Psoas muscle (tissue), 8 donors: Measurements from ENCODE around the gene GRIN2A. TPM values are rescaled to one million over a fixed set of nuclear protein-coding genes. Genes with fewer than 3 reads are reported as not detected.

Experiments used
- ATAC-seq, 4 donors: fragments of 200-7000 bp; cut with Tn5 transposase; one replicate each; pipeline ENCODE4 v1.9.1; 2020; ENCODE audit warnings: moderate library complexity in 3 of 4, mild to moderate bottlenecking in 2 of 4
- DNase-seq, 2 donors: peaks; one replicate each; pipeline ENCODE4 v3.0.0-alpha.2; 2020
- H3K27ac ChIP-seq: fragments of 200-600 bp; one replicate; pipeline ENCODE4 v1.8.0; 2022
- H3K27me3 ChIP-seq, 3 donors: fragments of 200-600 bp in 1 of 3; one replicate each; pipeline versions ENCODE4 v1.6.1 to v1.8.0; 2013 to 2022; ENCODE audit warnings: low read length in 2 of 3, mild to moderate bottlenecking in 2 of 3, moderate library complexity in 1 of 3; ENCODE audit not compliant: insufficient read depth in 3 of 3
- H3K36me3 ChIP-seq, 2 donors: fragments of 200-600 bp in 1 of 2; one replicate each; pipeline versions ENCODE4 v1.6.1 to v1.8.0; 2013 to 2022; ENCODE audit warnings: low read depth in 1 of 2, mild to moderate bottlenecking in 1 of 2, moderate library complexity in 1 of 2; ENCODE audit not compliant: insufficient read depth in 1 of 2
- H3K4me1 ChIP-seq: fragments of 200-600 bp; one replicate; pipeline ENCODE4 v1.8.0; 2022
- H3K4me3 ChIP-seq: fragments of 200-600 bp; one replicate; pipeline ENCODE4 v1.8.0; 2022; ENCODE audit warnings: mild to moderate bottlenecking
- H3K9me3 ChIP-seq: fragments of 200-600 bp; one replicate; pipeline ENCODE4 v1.8.0; 2022
- CTCF ChIP-seq: fragments of 200-600 bp; IDR thresholded peaks from one replicate; pipeline ENCODE4 v1.8.0; 2022; ENCODE audit warnings: antibody characterized with exemption
- WGBS, 3 donors: extraction: QIAGEN DNeasy Blood & Tissue Kit; methylation state at CpG; one replicate each; pipeline versions ENCODE4 v1.1.6 to v1.1.7; 2013; 5-methylcytosine and 5-hydroxymethylcytosine counted together
- intact Hi-C, 2 donors: fragments of 100-400 bp; cut with DNase I; formaldehyde crosslinking; loops; one replicate each; pipeline versions ENCODE4 v1.11.0 to v1.14.2; 2022
- polyA plus RNA-seq, 3 donors: library from polyadenylated mRNA; stranded (reverse); fragments of 200-250 nt; gene quantifications; one replicate each; pipeline ENCODE4 v1.2.3, GENCODE V29; 2013
- total RNA-seq, 4 donors: library from RNA; stranded (reverse); fragmentation: NEBNext Ultra II Directional in 2 of 4; extraction: Animal tissue kit (Norgen Biotek cat#: 25700) in 2 of 4; gene quantifications; one replicate each; pipeline versions ENCODE4 v1.2.1 to v1.2.4, GENCODE V29; 2021 to 2023
- donor health status: healthy with polysubstance abuse.
- donor health status: DM: no; HTN: no; CAD: no; lungs with moderate emphysema.
- donor health status: Bipolar disorder and iron deficiency.
- donor health status: healthy.
- donor health status: DM: yes; HTN: yes; CAD: no.
- donor health status: DM: no; HTN: no; CAD: no.
- donor health status: DM: no; HTN: no; CAD: no.
- donor health status: DM: yes; HTN: yes; CAD: no.

The GRIN2A gene
- total and polyA plus RNA-seq, 7 donors, result 0.01 to 0.62 (median 0.17) TPM; not detected in 2

- intact Hi-C loops, result no loop called here
- Histone ChIP-seq H3K9me3 (no peaks in the 10 kb centered on the region), H3K36me3 (no peaks in the 10 kb centered on the region), H3K27ac (no peak overlapping the region), H3K4me1 (no peaks in the 10 kb centered on the region), H3K4me3 (no peak overlapping the region), H3K27me3 (no peaks in the 10 kb centered on the region)
- DNase-seq (no peak), ATAC-seq (no peak)
- TF ChIP-seq CTCF, result no peak
- WGBS, 3 donors, result 72 to 79% (median 73%) methylated on average over 8 of the region's 8 CpGs
These were observed 28.2 kb downstream of the GRIN2A start for GRCh38 chr16:10153985-10154384.

GRCh38 chr16:10151718-10152117 lies 30.5 kb downstream of the GRIN2A start:
- Histone ChIP-seq H3K27ac (no peak overlapping the region), H3K4me1 (no peaks in the 10 kb centered on the region), H3K9me3 (no peaks in the 10 kb centered on the region), H3K27me3 (no peaks in the 10 kb centered on the region), H3K36me3 (no peaks in the 10 kb centered on the region), H3K4me3 (no peak overlapping the region)
- WGBS, 3 donors, result 71 to 79% (median 72%) methylated on average over 6 of the region's 6 CpGs
- no peak for DNase-seq
- no peak for ATAC-seq
- TF ChIP-seq CTCF, result no peak
- intact Hi-C loops, result no loop called here

- TF ChIP-seq CTCF, result no peak
- WGBS, 3 donors, result 60 to 68% (median 63%) methylated on average over 4 of the region's 4 CpGs
- no peak for DNase-seq
- intact Hi-C loops, result no loop called here
- Histone ChIP-seq H3K4me3 (no peak overlapping the region), H3K27ac (no peak overlapping the region), H3K9me3 (no peaks in the 10 kb centered on the region), H3K4me1 (no peaks in the 10 kb centered on the region), H3K36me3 (no peaks in the 10 kb centered on the region), H3K27me3 (no peaks in the 10 kb centered on the region)
- no peak for ATAC-seq
These were observed 31.3 kb downstream of the GRIN2A start for GRCh38 chr16:10150906-10151305.

- ATAC-seq (no peak), DNase-seq (no peak)
- intact Hi-C loops, result no loop called here
- Histone ChIP-seq H3K27ac (no peak overlapping the region), H3K4me1 (no peaks in the 10 kb centered on the region), H3K4me3 (no peak overlapping the region), H3K36me3 (no peaks in the 10 kb centered on the region), H3K9me3 (no peaks in the 10 kb centered on the region), H3K27me3 (no peaks in the 10 kb centered on the region)
- TF ChIP-seq CTCF, result no peak
- 64 to 68% (median 66%) methylated on average over 4 of the region's 4 CpGs for WGBS, 3 donors
These were observed 36.6 kb downstream of the GRIN2A start for GRCh38 chr16:10145542-10146035.

- H3K27ac ChIP-seq, result no peak overlapping the region
- H3K36me3 ChIP-seq, result no peaks in the 10 kb centered on the region
- no peaks in the 10 kb centered on the region for H3K4me1 ChIP-seq
- DNase-seq (no peak), ATAC-seq (no peak)
- intact Hi-C loops, result no loop called here
- no peak for TF ChIP-seq CTCF
- H3K4me3 ChIP-seq, result no peak overlapping the region
- H3K9me3 ChIP-seq, result no peaks in the 10 kb centered on the region
- H3K27me3 ChIP-seq, result no peaks in the 10 kb centered on the region
These were observed 40.6 kb downstream of the GRIN2A start for GRCh38 chr16:10141671-10142070.
